Muscle layer of duodenum (tissue), 2 donors: ENCODE measurements around the gene SCUBE2.
"Not testable (repeated sequence)": the region's sequence is repeated elsewhere in the genome, so short reads cannot be mapped to it uniquely, and the experiment has no call there.

Source experiments
- H3K27ac ChIP-seq: one replicate; pipeline ENCODE4 v1.7.0; 2013; ENCODE audit warnings: mild to moderate bottlenecking, low read length
- H3K27me3 ChIP-seq: one replicate; pipeline ENCODE4 v1.7.0; 2013; ENCODE audit warnings: low read depth, mild to moderate bottlenecking, control low read depth, low read length
- H3K36me3 ChIP-seq, 2 donors: one replicate each; pipeline ENCODE4 v1.7.0; 2013; ENCODE audit warnings: low read length in 2 of 2, control low read depth in 1 of 2, mild to moderate bottlenecking in 1 of 2; ENCODE audit not compliant: insufficient read depth in 2 of 2, control insufficient read depth in 1 of 2
- H3K4me1 ChIP-seq, 2 donors: one replicate each; pipeline ENCODE4 v1.7.0; 2013; ENCODE audit warnings: low read length in 2 of 2, mild to moderate bottlenecking in 2 of 2, control low read depth in 1 of 2, moderate library complexity in 1 of 2; ENCODE audit not compliant: insufficient read depth in 2 of 2, control insufficient read depth in 1 of 2
- H3K4me3 ChIP-seq, 2 donors: one replicate each; pipeline ENCODE4 v1.7.0; 2013; ENCODE audit warnings: low read length in 2 of 2, low read depth in 1 of 2, mild to moderate bottlenecking in 1 of 2
- H3K9me3 ChIP-seq, 2 donors: one replicate each; pipeline ENCODE4 v1.7.0; 2013; ENCODE audit warnings: low read length in 2 of 2, control low read depth in 1 of 2, mild to moderate bottlenecking in 1 of 2; ENCODE audit not compliant: control insufficient read depth in 1 of 2
- donor health status: healthy.

Gene SCUBE2

DNA sequence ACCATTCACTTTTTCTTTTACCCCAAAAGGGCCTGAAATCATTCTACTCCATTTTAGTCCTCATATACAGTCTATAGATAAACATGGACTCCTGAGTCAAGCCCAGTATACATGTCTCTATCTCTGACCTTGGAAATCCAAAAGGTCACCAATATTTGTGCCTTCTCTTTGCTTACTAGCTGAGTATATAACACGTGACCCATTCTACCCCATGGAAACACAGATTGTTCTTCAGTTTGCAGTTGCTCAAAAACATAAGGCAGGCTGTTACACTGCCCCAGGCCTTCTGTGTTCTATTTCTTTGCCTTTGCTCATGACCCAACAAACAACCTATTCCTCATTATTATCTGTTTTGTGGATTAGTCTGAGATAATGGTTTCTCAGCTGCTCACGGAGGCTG is 93.4 kb downstream of the SCUBE2 start:
- no peaks in the 10 kb centered on the region for H3K9me3 ChIP-seq
- H3K27ac ChIP-seq: no peak overlapping the region
- H3K36me3 ChIP-seq: no peaks in the 10 kb centered on the region
- peaks cover 0 to 3% of the 10 kb centered on the region in 2 donors for H3K4me1 ChIP-seq
- no peak overlapping the region for H3K4me3 ChIP-seq
- H3K27me3 ChIP-seq: peaks cover 4% of the 10 kb centered on the region

DNA sequence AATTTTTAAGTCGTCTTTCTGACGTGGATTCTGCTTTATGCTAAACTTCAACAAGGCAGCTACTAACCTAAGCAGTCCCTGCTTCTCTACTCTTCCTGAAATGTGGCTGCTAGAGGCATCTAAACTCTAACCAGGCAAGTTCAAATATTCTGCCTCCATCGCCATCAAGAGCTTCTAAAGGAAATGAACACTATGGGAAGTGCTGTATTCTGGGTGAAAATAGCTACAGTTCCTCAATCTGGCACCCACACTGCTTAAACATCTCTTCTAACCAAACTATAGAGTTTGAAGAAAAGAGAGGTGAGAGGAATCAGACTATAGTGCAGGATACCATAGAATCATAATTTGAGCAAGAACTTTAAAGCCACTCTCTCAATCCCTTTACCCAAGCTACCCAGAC is 93.9 kb downstream of the SCUBE2 start:
- no peaks in the 10 kb centered on the region for H3K4me1 ChIP-seq
- H3K27me3 ChIP-seq: no peaks in the 10 kb centered on the region
- no peaks in the 10 kb centered on the region for H3K9me3 ChIP-seq
- no peak overlapping the region for H3K27ac ChIP-seq
- no peaks in the 10 kb centered on the region for H3K36me3 ChIP-seq
- no peak overlapping the region for H3K4me3 ChIP-seq

DNA sequence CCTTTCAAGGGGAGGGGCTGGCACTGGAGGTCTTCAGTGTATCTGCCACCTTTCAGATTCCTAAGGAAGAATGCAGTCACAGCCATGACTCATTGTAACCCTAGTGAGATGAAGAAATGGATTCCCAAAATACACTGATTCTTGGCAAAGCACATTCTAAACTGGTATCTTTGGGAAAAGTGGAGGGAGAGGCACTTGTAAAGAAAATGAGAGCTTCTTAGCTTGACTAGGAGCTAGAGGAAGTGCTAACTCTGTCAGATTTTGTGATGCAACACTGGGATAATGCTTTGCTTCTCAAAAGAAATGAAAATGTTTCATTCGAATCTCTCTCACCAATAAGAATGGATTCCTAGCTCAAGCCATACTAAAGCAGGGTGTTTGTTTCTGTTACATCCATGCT is 101.9 kb downstream of the SCUBE2 start:
- Histone ChIP-seq H3K4me1 (no peaks in the 10 kb centered on the region), H3K36me3 (no peaks in the 10 kb centered on the region), H3K27ac (no peak overlapping the region), H3K27me3 (no peaks in the 10 kb centered on the region), H3K9me3 (no peaks in the 10 kb centered on the region), H3K4me3 (no peak overlapping the region)

DNA sequence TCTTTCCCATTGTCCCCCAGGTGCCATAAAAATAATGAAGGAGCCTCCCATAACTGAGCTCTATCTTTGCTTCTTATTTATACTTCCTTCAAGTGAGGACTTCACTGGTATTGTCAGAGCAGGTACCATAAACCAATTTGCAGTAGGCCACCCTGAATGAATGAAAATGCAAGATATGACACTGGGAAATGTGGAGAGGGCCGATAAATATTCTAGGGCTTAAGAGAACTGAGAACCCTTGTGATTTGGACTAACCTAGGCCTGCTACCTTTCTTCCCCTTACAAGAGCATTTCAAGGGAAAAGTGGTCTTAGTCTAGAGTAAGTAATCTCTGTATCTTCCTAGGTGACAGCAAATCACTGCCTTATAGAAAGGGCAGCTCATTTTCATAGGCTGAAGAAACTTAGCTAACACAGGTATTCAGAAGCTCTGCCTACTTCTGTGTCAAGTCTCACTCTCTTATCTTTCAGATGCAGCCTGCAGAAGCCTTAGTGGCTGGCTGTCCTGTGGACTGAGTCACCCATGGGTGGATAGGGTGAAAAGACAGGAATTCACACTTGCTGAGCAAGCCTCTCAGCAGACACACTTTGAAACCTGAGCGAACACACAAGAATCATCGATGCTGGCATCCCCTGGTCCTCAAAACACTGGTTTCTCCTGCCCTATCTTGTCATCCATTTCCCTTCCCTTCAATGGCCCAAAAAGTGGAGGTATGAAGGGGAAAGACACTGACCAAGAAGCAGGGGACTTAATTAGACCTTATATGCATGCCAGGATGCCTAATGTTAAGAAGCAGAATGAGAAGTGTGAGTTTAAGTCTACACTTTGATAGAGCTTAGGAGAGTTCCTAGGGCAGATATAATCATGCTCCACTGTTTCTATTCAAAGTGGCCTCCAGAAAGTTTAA is 102.8 kb downstream of the SCUBE2 start:
- Histone ChIP-seq H3K36me3 (no peaks in the 10 kb centered on the region), H3K27me3 (no peaks in the 10 kb centered on the region), H3K9me3 (no peaks in the 10 kb centered on the region), H3K27ac (no peak overlapping the region), H3K4me3 (no peak overlapping the region), H3K4me1 (no peaks in the 10 kb centered on the region)

DNA sequence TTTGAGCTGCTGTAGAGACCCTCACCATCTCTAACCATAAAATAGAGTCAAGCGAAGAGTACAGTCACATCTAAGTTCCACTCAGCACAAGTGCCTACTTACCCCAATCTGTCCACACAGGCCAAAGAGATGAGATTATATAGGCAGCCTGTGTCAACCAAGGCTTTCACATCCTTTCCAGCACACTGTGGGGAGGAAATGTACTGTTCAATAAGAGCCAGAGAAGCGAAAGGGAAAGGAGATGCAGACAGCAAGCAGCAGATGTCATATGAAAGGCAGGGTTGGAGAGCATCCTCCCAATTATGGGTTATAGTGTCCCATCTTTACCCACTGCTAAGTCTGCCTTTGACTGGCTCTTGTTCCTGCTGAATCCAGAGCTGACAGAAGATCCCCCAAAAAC is 104.0 kb downstream of the SCUBE2 start:
- H3K4me1 ChIP-seq: no peaks in the 10 kb centered on the region
- no peaks in the 10 kb centered on the region for H3K27me3 ChIP-seq
- H3K4me3 ChIP-seq: no peak overlapping the region
- no peak overlapping the region for H3K27ac ChIP-seq
- H3K36me3 ChIP-seq: no peaks in the 10 kb centered on the region
- H3K9me3 ChIP-seq: no peaks in the 10 kb centered on the region

DNA sequence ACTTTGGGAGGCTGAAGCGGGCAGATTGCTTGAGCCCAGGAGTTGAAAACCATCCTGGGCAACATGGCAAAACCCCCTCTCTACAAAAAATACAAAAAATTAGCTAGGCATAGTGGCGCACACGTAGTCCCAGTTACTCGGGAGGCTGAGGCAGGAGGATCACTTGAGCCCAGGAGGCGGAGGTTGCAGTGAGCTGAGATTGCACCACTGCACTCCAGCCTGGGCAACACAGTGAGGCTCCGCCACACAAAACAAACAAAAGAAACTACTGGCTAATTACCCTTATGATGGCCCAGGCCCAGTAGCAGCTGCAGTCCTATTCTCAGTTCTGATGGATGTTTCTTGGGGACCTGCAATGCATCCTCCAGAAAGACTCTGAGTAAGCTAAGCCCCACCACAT is 104.6 kb downstream of the SCUBE2 start:
- H3K27ac ChIP-seq, H3K9me3 ChIP-seq, H3K36me3 ChIP-seq, H3K27me3 ChIP-seq, H3K4me1 ChIP-seq, H3K4me3 ChIP-seq: not testable (repeated sequence)

DNA sequence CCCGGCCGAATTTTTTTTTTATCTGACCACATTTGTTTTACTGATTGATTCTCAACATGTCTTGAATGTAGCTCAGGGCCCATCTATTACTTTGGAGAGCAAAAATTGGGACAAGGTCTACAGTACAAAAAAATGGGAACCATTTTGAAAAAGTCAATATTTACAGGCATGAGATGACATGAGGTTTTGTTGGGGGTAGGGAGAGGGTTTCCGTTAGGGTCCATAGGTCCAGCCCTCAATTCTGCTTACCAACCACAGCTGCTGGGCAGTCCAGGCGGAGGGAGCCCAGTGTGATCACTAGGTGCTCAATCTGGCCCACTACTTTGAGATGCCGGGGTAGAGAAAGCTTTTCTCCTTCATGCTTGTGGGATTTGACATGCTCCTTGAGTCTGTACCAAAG is 105.9 kb downstream of the SCUBE2 start:
- no peak overlapping the region for H3K4me3 ChIP-seq
- no peaks in the 10 kb centered on the region for H3K4me1 ChIP-seq
- H3K27me3 ChIP-seq: no peaks in the 10 kb centered on the region
- no peaks in the 10 kb centered on the region for H3K9me3 ChIP-seq
- no peak overlapping the region for H3K27ac ChIP-seq
- no peaks in the 10 kb centered on the region for H3K36me3 ChIP-seq

DNA sequence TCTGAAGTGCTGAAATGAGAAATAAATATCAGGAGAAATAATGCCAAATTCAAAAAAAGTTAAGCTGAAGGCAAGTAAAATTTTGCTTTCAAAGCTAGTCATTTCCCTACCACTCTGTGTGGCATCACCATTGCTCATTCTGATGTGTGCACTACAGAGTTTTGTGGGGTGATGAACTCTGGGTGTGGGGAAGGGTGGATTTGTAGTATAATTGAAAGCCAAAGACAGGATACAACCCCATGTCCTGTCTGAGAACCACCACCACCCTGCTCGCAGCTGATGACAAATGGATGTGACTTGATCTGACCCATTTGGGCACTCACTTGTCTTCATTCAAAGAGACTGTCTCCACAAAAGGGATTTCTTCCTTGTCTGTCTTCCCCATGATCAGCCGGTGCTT is 107.8 kb downstream of the SCUBE2 start:
- no peaks in the 10 kb centered on the region for H3K27me3 ChIP-seq
- no peaks in the 10 kb centered on the region for H3K36me3 ChIP-seq
- no peak overlapping the region for H3K27ac ChIP-seq
- H3K4me1 ChIP-seq: no peaks in the 10 kb centered on the region
- H3K9me3 ChIP-seq: no peaks in the 10 kb centered on the region
- no peak overlapping the region for H3K4me3 ChIP-seq

DNA sequence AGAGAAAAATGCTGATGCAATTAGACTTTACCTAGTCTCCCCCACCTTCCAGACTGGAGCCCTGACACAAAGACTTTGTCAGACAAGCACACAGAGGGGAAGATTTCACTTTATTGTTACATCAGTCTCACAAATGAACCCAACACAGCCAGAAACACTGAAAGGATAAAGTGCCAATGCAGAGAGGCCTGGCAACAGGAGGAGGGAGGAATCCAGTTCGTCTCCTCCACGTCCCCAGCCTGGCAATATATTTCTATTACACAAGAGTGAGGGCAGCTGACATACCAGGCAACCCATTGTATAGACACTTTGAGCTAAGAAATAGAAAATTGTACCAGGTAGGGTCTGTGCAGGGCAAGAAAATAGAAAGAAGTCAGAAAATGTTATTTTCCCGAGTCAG is 110.9 kb downstream of the SCUBE2 start:
- no peaks in the 10 kb centered on the region for H3K27me3 ChIP-seq
- no peak overlapping the region for H3K4me3 ChIP-seq
- no peaks in the 10 kb centered on the region for H3K4me1 ChIP-seq
- no peaks in the 10 kb centered on the region for H3K9me3 ChIP-seq
- H3K27ac ChIP-seq: no peak overlapping the region
- no peaks in the 10 kb centered on the region for H3K36me3 ChIP-seq

DNA sequence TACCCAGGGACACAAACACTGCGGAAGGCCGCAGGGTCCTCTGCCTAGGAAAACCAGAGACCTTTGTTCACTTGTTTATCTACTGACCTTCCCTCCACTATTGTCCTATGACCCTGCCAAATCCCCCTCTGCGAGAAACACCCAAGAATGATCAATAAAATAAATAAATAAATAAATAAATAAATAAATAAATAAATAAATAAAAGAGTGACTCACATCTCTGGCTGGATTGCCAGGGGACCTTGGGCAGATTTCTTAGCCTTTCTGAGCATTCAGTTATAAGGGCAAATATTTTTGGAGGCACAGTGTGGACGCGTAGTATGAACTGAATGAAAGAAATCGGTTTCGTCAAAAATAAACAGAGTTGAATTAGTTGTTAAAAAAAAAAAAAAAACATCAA is 112.0 kb downstream of the SCUBE2 start:
- not testable (repeated sequence) for H3K4me3 ChIP-seq, H3K9me3 ChIP-seq, H3K27ac ChIP-seq, H3K4me1 ChIP-seq, H3K36me3 ChIP-seq, H3K27me3 ChIP-seq

DNA sequence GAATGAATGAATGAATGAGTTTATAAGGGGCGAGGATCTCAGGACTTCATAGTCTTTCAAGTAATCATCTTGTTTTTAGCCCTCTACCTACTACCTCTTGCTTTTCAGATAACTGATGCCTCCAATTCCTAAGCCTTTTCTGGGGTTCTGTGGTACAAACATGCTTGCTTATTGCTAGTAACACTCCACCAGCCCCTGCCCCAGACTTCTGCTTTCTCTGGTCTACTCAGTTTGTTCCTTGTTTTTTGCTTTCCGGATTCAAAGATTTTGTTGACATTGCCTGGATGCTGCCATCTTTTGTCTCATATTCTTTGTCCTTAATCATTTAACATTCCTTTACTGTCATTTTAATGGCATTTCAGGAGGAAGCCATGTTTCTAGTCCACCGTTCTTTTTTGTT is 118.3 kb downstream of the SCUBE2 start:
- Histone ChIP-seq H3K27me3 (no peaks in the 10 kb centered on the region), H3K9me3 (no peaks in the 10 kb centered on the region), H3K4me1 (no peaks in the 10 kb centered on the region), H3K4me3 (no peak overlapping the region), H3K27ac (no peak overlapping the region), H3K36me3 (no peaks in the 10 kb centered on the region)

DNA sequence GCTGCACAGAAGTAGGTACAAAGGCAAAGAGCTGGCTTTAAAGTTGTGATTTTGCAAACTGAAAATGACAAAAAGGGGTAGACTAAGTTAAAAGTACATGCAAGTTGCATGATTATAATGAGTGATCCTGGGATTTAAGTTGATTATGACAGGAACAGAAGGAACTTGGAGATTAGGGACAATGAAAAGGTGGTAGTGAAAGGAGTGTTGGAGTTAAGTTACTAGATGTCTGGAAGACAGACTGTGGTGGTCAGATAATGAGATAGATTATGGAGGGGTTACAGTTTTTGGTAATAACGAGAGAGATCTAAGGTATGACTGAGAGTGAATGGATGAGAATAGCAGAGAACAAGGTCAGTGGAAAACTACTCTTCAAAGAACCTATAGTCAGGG is 119.5 kb downstream of the SCUBE2 start:
- no peak overlapping the region for H3K4me3 ChIP-seq
- no peaks in the 10 kb centered on the region for H3K36me3 ChIP-seq
- no peaks in the 10 kb centered on the region for H3K9me3 ChIP-seq
- H3K27me3 ChIP-seq: no peaks in the 10 kb centered on the region
- H3K27ac ChIP-seq: no peak overlapping the region
- H3K4me1 ChIP-seq: no peaks in the 10 kb centered on the region
